IMR-90 (cell line): ENCODE measurements around the gene STX2. TPM values are rescaled to one million over a fixed set of nuclear protein-coding genes. Genes with fewer than 3 reads are reported as not detected.

Experiments
- ATAC-seq: fragments of 200-7000 bp; cut with Tn5 transposase; 2 replicates; pipeline ENCODE4 v1.9.1; 2020; ENCODE audit warnings: low read depth, mild to moderate bottlenecking, moderate library complexity
- BruUV-seq: library from RNA; stranded (reverse); fragments of 400-500 nt; replicated peaks from 2 replicates; lab custom pipeline; 2021; lab: Mats Ljungman, UMichigan
- CTCF ChIA-PET: fragments of 300-600 bp; formaldehyde crosslinking; extraction: SDS; loops from one replicate; lab custom pipeline; 2021; ENCODE audit warnings: antibody characterized with exemption; lab: Yijun Ruan, JAX
- POLR2A ChIA-PET: fragments of 300-600 bp; sonication (Branson Sonifier 250); formaldehyde crosslinking; loops from one replicate; lab custom pipeline; 2022; ENCODE audit warnings: antibody characterized with exemption; ENCODE audit not compliant: unreplicated experiment; lab: Charles Lee
- DNase-seq: peaks from one replicate; pipeline ENCODE4 v3.0.0; 2013
- H2AFZ ChIP-seq: replicated peaks from 2 replicates; pipeline ENCODE3; 2013; ENCODE audit warnings: low read length, mild to moderate bottlenecking; ENCODE audit not compliant: poor library complexity
- H2AK5ac ChIP-seq: 2 replicates; pipeline ENCODE4 v1.6.1; 2013; ENCODE audit warnings: low read depth, low read length, inconsistent platforms
- H2AK9ac ChIP-seq: replicated peaks from 2 replicates; pipeline ENCODE3; 2013; ENCODE audit warnings: mild to moderate bottlenecking, low read depth, low read length, moderate library complexity; ENCODE audit not compliant: poor library complexity
- H2BK120ac ChIP-seq: 2 replicates; pipeline ENCODE4 v1.6.1; 2013; ENCODE audit warnings: low read depth, low read length, inconsistent platforms
- H2BK15ac ChIP-seq: 3 replicates; pipeline ENCODE4 v1.6.1; 2013; ENCODE audit warnings: low read depth, low read length, inconsistent platforms
- H2BK20ac ChIP-seq: 2 replicates; pipeline ENCODE4 v1.6.1; 2013; ENCODE audit warnings: low read depth, mild to moderate bottlenecking, inconsistent platforms, low read length, moderate library complexity
- H2BK5ac ChIP-seq: 2 replicates; pipeline ENCODE4 v1.6.1; 2013; ENCODE audit warnings: mild to moderate bottlenecking, low read depth, low read length, inconsistent platforms; ENCODE audit not compliant: poor library complexity, severe bottlenecking
- H3K14ac ChIP-seq: replicated peaks from 2 replicates; pipeline ENCODE4 v1.6.1; 2013; ENCODE audit warnings: low read depth, low read length, inconsistent platforms
- H3K18ac ChIP-seq: 2 replicates; pipeline ENCODE4 v1.6.1; 2013; ENCODE audit warnings: low read depth, low read length, control low read depth
- H3K23ac ChIP-seq: 2 replicates; pipeline ENCODE4 v1.6.1; 2013; ENCODE audit warnings: low read depth, low read length, inconsistent platforms
- H3K27ac ChIP-seq: 2 replicates; pipeline ENCODE4 v1.5.1; 2013; ENCODE audit warnings: mild to moderate bottlenecking, control low read depth, low read length; ENCODE audit not compliant: insufficient read depth
- H3K27me3 ChIP-seq: 2 replicates; pipeline ENCODE4 v1.6.1; 2013; ENCODE audit warnings: low read length; ENCODE audit not compliant: control insufficient read depth, insufficient read depth
- H3K36me3 ChIP-seq: 2 replicates; pipeline ENCODE4 v1.6.1; 2013; ENCODE audit warnings: low read length, mixed read lengths; ENCODE audit not compliant: control insufficient read depth, insufficient read depth
- H3K4ac ChIP-seq: 2 replicates; pipeline ENCODE4 v1.6.1; 2013; ENCODE audit warnings: low read depth, low read length, inconsistent platforms
- H3K4me1 ChIP-seq: 2 replicates; pipeline ENCODE4 v1.6.1; 2013; ENCODE audit warnings: low read length, mixed read lengths; ENCODE audit not compliant: control insufficient read depth, insufficient read depth
- H3K4me2 ChIP-seq: 2 replicates; pipeline ENCODE4 v1.6.1; 2013; ENCODE audit warnings: low read depth, mild to moderate bottlenecking, control low read depth, low read length, moderate library complexity
- H3K4me3 ChIP-seq: 2 replicates; pipeline ENCODE4 v1.5.1; 2013; ENCODE audit warnings: low read depth, mild to moderate bottlenecking, control low read depth, low read length, moderate library complexity; ENCODE audit not compliant: insufficient read depth
- H3K56ac ChIP-seq: 2 replicates; pipeline ENCODE4 v1.6.1; 2013; ENCODE audit warnings: low read length, inconsistent platforms; ENCODE audit not compliant: insufficient read depth; ENCODE audit errors: extremely low read depth
- H3K79me1 ChIP-seq, 2 experiments: 2 replicates each; pipeline ENCODE4 v1.6.1; 2013; ENCODE audit warnings: low read length in 2 of 2, inconsistent platforms in 1 of 2, low read depth in 1 of 2
- H3K9ac ChIP-seq: 2 replicates; pipeline ENCODE4 v1.6.1; 2013; ENCODE audit warnings: low read depth, low read length, control low read depth
- H3K9me1 ChIP-seq: 2 replicates; pipeline ENCODE4 v1.6.1; 2013; ENCODE audit warnings: low read length, inconsistent platforms; ENCODE audit not compliant: insufficient read depth
- H3K9me3 ChIP-seq: 2 replicates; pipeline ENCODE4 v1.6.1; 2013; ENCODE audit warnings: low read length; ENCODE audit not compliant: control insufficient read depth, insufficient read depth
- H4K20me1 ChIP-seq: 2 replicates; pipeline ENCODE4 v1.6.1; 2013; ENCODE audit warnings: low read length, inconsistent platforms; ENCODE audit not compliant: insufficient read depth
- H4K5ac ChIP-seq: 2 replicates; pipeline ENCODE4 v1.6.1; 2013; ENCODE audit warnings: mild to moderate bottlenecking, low read depth, low read length, control low read depth
- H4K8ac ChIP-seq, 2 experiments: 2 replicates each; pipeline ENCODE4 v1.6.1; 2013; ENCODE audit warnings: low read depth in 2 of 2, low read length in 2 of 2, control low read depth in 1 of 2, inconsistent platforms in 1 of 2
- H4K91ac ChIP-seq: 2 replicates; pipeline ENCODE4 v1.6.1; 2013; ENCODE audit warnings: low read depth, low read length, inconsistent platforms; ENCODE audit not compliant: insufficient read depth
- BHLHE40 ChIP-seq: fragments of 150-350 bp; IDR thresholded peaks from 2 replicates; pipeline ENCODE4 v1.6.1; 2016; ENCODE audit warnings: mild to moderate bottlenecking, low read depth, low read length
- CEBPB ChIP-seq: IDR thresholded peaks from 2 replicates; pipeline ENCODE4 v1.6.1; 2012; ENCODE audit warnings: low read depth, low read length, improper control_type of control experiment
- CHD1 ChIP-seq: IDR thresholded peaks from 2 replicates; pipeline ENCODE4 v1.6.1; 2012; ENCODE audit warnings: low read depth, low read length, improper control_type of control experiment
- FOS ChIP-seq: fragments of 150-350 bp; IDR thresholded peaks from 2 replicates; pipeline ENCODE4 v1.6.1; 2016; ENCODE audit warnings: low read depth, low read length
- MAFK ChIP-seq: IDR thresholded peaks from 2 replicates; pipeline ENCODE4 v1.6.1; 2012; ENCODE audit warnings: low read depth, low read length, improper control_type of control experiment
- MAZ ChIP-seq: IDR thresholded peaks from 2 replicates; pipeline ENCODE4 v1.6.1; 2012; ENCODE audit warnings: low read depth, mild to moderate bottlenecking, low read length, improper control_type of control experiment, moderate library complexity, borderline replicate concordance
- POLR2A ChIP-seq: IDR thresholded peaks from 2 replicates; pipeline ENCODE4 v1.6.1; 2012; ENCODE audit warnings: mild to moderate bottlenecking, low read depth, low read length
- RAD21 ChIP-seq: IDR thresholded peaks from 2 replicates; pipeline ENCODE4 v1.6.1; 2012; ENCODE audit warnings: low read length, improper control_type of control experiment
- RCOR1 ChIP-seq: IDR thresholded peaks from 2 replicates; pipeline ENCODE4 v1.6.1; 2012; ENCODE audit warnings: mild to moderate bottlenecking, low read length, improper control_type of control experiment; ENCODE audit not compliant: insufficient replicate concordance
- RFX5 ChIP-seq: IDR thresholded peaks from 2 replicates; pipeline ENCODE4 v1.8.0; 2012; ENCODE audit warnings: low read depth, mild to moderate bottlenecking, low read length, moderate library complexity
- SMC3 ChIP-seq: fragments of 150-350 bp; IDR thresholded peaks from 2 replicates; pipeline ENCODE4 v1.6.1; 2016; ENCODE audit warnings: low read depth, mild to moderate bottlenecking, antibody characterized with exemption, low read length, moderate library complexity
- WGBS, 2 experiments: methylation state at CpG; one replicate each; pipeline versions ENCODE4 v1.1.5 to v1.1.7; 2013; ENCODE audit warnings: missing lambda C conversion rate in 2 of 2; ENCODE audit not compliant: insufficient read length in 1 of 2; ENCODE audit errors: extremely low coverage in 2 of 2; 5-methylcytosine and 5-hydroxymethylcytosine counted together
- dilution Hi-C: fragments of 300-500 bp; cut with HindIII; formaldehyde crosslinking; loops from one replicate; pipeline ENCODE4 v1.14.3; 2018; ENCODE audit warnings: low sequenced_read_pairs; ENCODE audit not compliant: unreplicated experiment
- in situ Hi-C: fragments of 300-500 bp; cut with MboI; formaldehyde crosslinking; loops from 3 replicates; pipeline ENCODE4 v1.14.3; 2019; ENCODE audit warnings: low sequenced_read_pairs, inconsistent platforms, mixed read lengths
- intact Hi-C: fragments of 100-400 bp; cut with micrococcal nuclease; formaldehyde crosslinking; loops from 2 replicates; pipeline ENCODE4 v1.10.0; 2022
- polyA plus RNA-seq, 3 experiments: library from polyadenylated mRNA; depleted of rRNA; stranded (reverse); fragments of >200 nt; gene quantifications; 2 replicates each; pipeline ENCODE4 v1.2.3, GENCODE V29; 2012; ENCODE audit warnings: low replicate concordance in 1 of 3
- total RNA-seq: library from RNA; depleted of rRNA; stranded (reverse); fragments of >200 nt; gene quantifications from 2 replicates; pipeline ENCODE4 v1.2.3, GENCODE V29; 2012
- TF ChIP-seq, protein P1 (sequence below): fragments of 150-350 bp; IDR thresholded peaks from 2 replicates; pipeline ENCODE4 v1.6.1; 2017; ENCODE audit warnings: mild to moderate bottlenecking, antibody characterized with exemption, low read length, low read depth
- TF ChIP-seq, protein P2 (sequence below): conservative IDR thresholded peaks from 2 replicates; pipeline ENCODE4 v1.5.1; 2012; ENCODE audit warnings: mild to moderate bottlenecking, low read depth, low read length, improper control_type of control experiment
- TF ChIP-seq, protein P3 (sequence below): fragments of 150-350 bp; IDR thresholded peaks from 2 replicates; pipeline ENCODE4 v1.6.1; 2016; ENCODE audit warnings: low read depth, mild to moderate bottlenecking, low read length, moderate library complexity, borderline replicate concordance

STX2 gene
- total and polyA plus RNA-seq, 2 of the 4 experiments (the other 2 are of a cell fraction), result 26.9 to 32.5 TPM

DNA sequence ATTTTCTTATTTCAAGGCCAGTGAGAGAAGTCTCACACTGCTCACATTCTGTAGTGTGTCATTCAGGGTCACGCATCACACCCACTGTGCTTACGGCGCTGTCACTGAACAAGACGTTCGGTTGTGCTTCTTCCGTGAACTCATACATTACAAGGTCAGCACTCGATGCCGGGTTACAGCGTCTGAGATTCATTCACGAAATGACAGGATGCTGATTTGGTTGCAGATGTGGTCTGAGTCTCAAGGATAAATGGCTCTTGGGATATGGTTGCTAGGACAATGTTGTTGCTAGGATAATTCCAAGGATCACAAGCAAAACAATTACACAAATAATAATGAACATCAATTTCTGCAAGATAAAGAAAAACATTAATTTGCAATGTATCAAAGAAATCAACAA, 47.4 kb downstream of the STX2 start:
- in situ Hi-C loops, result no loop called here
- CTCF ChIA-PET, result no interaction called here
- ATAC-seq, result no peak

More for the DNA sequence above, 47.4 kb downstream of the STX2 start:
- no peak overlapping the region for H3K18ac ChIP-seq
- H3K36me3 ChIP-seq, result peaks cover 27% of the 10 kb centered on the region
- POLR2A ChIA-PET, result no interaction called here
- no peaks in the 10 kb centered on the region for H3K9me1 ChIP-seq
- H3K27me3 ChIP-seq, result no peaks in the 10 kb centered on the region
- H3K4me3 ChIP-seq, result no peak overlapping the region
- peak overlapping the region; percentile 48 for H2AFZ ChIP-seq
- dilution Hi-C loops (no loop called here), intact Hi-C loops (no loop called here)
- H2BK5ac ChIP-seq, result no peak overlapping the region
- no peak overlapping the region for H3K9ac ChIP-seq
- H3K4me2 ChIP-seq, result no peak overlapping the region
- no CpG with 5 or more reads among the region's 10 CpGs for WGBS, 2 experiments
- H4K91ac ChIP-seq, result no peak overlapping the region
- no peak overlapping the region for H3K27ac ChIP-seq
- H2AK5ac ChIP-seq, result no peak overlapping the region
- H3K56ac ChIP-seq, result no peak overlapping the region
- no peak overlapping the region for H3K23ac ChIP-seq
- H3K14ac ChIP-seq, result no peak overlapping the region
- no peak overlapping the region for H2BK120ac ChIP-seq
- no peaks in the 10 kb centered on the region for H3K4me1 ChIP-seq
- no peak overlapping the region for H2BK20ac ChIP-seq
- no TSS peak for BruUV-seq
- H2BK15ac ChIP-seq, result no peak overlapping the region
- H3K79me1 ChIP-seq, result peaks cover 0 to 3% of the 10 kb centered on the region in 2 experiments; a peak in 1 of 4 replicates
- no peak overlapping the region for H4K5ac ChIP-seq
- no peak for DNase-seq
- no peak overlapping the region for H2AK9ac ChIP-seq
- no peak overlapping the region for H4K8ac ChIP-seq
- no peak overlapping the region for H3K4ac ChIP-seq
- H4K20me1 ChIP-seq, result no peaks in the 10 kb centered on the region
- H3K9me3 ChIP-seq, result no peaks in the 10 kb centered on the region
- no peak for TF ChIP-seq RAD21
- TF ChIP-seq, protein P1, sequence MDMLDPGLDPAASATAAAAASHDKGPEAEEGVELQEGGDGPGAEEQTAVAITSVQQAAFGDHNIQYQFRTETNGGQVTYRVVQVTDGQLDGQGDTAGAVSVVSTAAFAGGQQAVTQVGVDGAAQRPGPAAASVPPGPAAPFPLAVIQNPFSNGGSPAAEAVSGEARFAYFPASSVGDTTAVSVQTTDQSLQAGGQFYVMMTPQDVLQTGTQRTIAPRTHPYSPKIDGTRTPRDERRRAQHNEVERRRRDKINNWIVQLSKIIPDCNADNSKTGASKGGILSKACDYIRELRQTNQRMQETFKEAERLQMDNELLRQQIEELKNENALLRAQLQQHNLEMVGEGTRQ, result no peak
- no peak for TF ChIP-seq MAZ
- TF ChIP-seq POLR2A, result no peak
- TF ChIP-seq, protein P2, sequence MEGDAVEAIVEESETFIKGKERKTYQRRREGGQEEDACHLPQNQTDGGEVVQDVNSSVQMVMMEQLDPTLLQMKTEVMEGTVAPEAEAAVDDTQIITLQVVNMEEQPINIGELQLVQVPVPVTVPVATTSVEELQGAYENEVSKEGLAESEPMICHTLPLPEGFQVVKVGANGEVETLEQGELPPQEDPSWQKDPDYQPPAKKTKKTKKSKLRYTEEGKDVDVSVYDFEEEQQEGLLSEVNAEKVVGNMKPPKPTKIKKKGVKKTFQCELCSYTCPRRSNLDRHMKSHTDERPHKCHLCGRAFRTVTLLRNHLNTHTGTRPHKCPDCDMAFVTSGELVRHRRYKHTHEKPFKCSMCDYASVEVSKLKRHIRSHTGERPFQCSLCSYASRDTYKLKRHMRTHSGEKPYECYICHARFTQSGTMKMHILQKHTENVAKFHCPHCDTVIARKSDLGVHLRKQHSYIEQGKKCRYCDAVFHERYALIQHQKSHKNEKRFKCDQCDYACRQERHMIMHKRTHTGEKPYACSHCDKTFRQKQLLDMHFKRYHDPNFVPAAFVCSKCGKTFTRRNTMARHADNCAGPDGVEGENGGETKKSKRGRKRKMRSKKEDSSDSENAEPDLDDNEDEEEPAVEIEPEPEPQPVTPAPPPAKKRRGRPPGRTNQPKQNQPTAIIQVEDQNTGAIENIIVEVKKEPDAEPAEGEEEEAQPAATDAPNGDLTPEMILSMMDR, result no peak
- TF ChIP-seq RCOR1, result no peak
- no peak for TF ChIP-seq FOS
- TF ChIP-seq CEBPB, result no peak
- no peak for TF ChIP-seq MAFK
- no peak for TF ChIP-seq SMC3
- TF ChIP-seq, protein P3, sequence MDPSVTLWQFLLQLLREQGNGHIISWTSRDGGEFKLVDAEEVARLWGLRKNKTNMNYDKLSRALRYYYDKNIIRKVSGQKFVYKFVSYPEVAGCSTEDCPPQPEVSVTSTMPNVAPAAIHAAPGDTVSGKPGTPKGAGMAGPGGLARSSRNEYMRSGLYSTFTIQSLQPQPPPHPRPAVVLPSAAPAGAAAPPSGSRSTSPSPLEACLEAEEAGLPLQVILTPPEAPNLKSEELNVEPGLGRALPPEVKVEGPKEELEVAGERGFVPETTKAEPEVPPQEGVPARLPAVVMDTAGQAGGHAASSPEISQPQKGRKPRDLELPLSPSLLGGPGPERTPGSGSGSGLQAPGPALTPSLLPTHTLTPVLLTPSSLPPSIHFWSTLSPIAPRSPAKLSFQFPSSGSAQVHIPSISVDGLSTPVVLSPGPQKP, result no peak
- TF ChIP-seq RFX5, result no peak
- TF ChIP-seq BHLHE40, result no peak
- no peak for TF ChIP-seq CHD1
